ENCODE data around the gene GSTM4.

DNA sequence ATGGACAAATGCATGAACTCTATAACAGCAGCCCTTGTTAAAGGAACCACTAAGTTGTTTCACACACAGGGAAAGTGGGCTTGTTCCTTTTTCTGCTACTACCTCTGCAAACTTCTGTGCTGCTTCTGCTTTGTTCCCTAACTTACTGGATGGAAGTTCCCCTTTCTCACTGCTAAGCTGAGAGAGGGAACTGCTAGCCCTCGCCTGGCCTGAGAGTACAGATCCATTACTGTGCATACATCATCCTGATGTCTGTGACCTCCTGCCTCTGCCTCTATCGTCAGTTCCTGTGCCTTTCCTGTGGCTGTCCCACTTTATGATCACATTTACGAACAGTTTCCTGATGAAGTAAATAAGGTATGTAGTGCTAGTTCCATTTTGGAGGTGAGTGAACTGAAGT lies 40.0 kb upstream of the GSTM4 start:
- no peak for TF ChIP-seq POLR2A (IDR thresholded peaks at IDR 0.05)
- no peak for TF ChIP-seq CTCF (IDR thresholded peaks at IDR 0.05)
- TF ChIP-seq EP300 (IDR thresholded peaks at IDR 0.05; ENCODE audit: low read depth), result no peak
